Activated CD4-positive, alpha-beta T cell treated with anti-CD3 and anti-CD28 coated beads for 36 hours (primary cell): ENCODE data around the gene ARID1B. TPM values are rescaled to one million over a fixed set of nuclear protein-coding genes. Genes with fewer than 3 reads are reported as not detected.

Experiments
- ATAC-seq: fragments of 200-7000 bp; cut with Tn5 transposase; one replicate; pipeline ENCODE4 v1.10.0; 2021; ENCODE audit warnings: mild to moderate bottlenecking, moderate library complexity
- CTCF ChIA-PET: fragments of 350-600 bp; sonication (Branson Sonifier 250); formaldehyde crosslinking; loops from one replicate; lab custom pipeline; 2021; ENCODE audit warnings: antibody characterized with exemption; lab: Charles Lee
- POLR2A ChIA-PET: fragments of 350-600 bp; sonication (Branson Sonifier 250); formaldehyde crosslinking; loops from one replicate; lab custom pipeline; 2021; ENCODE audit warnings: antibody characterized with exemption, inconsistent platforms; lab: Charles Lee
- DNase-seq: peaks from one replicate; pipeline ENCODE4 v3.0.0-alpha.2; 2020
- H3K27ac Mint-ChIP-seq: one replicate; pipeline ENCODE4 v1.8.0; 2021; ENCODE audit warnings: mixed read lengths
- H3K27me3 Mint-ChIP-seq: one replicate; pipeline ENCODE4 v1.8.0; 2021; ENCODE audit warnings: mixed read lengths
- H3K36me3 Mint-ChIP-seq: one replicate; pipeline ENCODE4 v1.8.0; 2021; ENCODE audit warnings: low read depth, mixed read lengths
- H3K4me1 Mint-ChIP-seq: one replicate; pipeline ENCODE4 v1.8.0; 2021; ENCODE audit warnings: mixed read lengths
- H3K4me3 Mint-ChIP-seq: one replicate; pipeline ENCODE4 v1.8.0; 2021; ENCODE audit warnings: mild to moderate bottlenecking, moderate library complexity, mixed read lengths
- H3K9me3 Mint-ChIP-seq: one replicate; pipeline ENCODE4 v1.8.0; 2021; ENCODE audit warnings: low read depth, mixed read lengths
- intact Hi-C, 2 experiments: fragments of 100-400 bp; cut with DNase I in 1 of 2; cut with micrococcal nuclease in 1 of 2; formaldehyde crosslinking; loops; one replicate each; pipeline versions ENCODE4 v1.14.2 to v1.15.1; 2022 to 2024; cut with DNase I, micrococcal nuclease
- total RNA-seq, 2 experiments: library from RNA; stranded (reverse); gene quantifications; one replicate each; pipeline ENCODE4 v1.2.3, GENCODE V29; 2021

Gene ARID1B
- total RNA-seq, 2 experiments from 2014 or later: 42.2 to 53.6 TPM

DNA sequence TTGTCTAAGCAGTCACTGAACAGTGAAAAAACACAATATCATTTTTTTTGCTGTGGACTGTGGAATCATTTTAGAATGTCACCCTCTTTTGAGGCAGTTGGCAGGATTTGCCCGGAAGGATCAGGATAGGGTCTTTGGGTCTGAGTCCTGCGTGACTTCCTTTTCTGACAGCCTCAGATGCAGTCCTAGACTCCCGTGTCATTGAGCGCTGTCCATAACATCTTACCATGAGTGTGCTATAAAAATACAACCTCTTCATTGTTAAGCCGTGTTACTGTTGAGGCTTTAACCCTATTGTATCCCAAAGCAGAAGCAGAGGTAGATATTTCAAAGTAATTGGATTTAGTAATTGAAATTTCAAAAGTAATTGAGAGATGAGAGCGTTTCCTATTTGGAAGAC, 30.6 kb downstream of the ARID1B start:
- Mint-ChIP-seq H3K4me3 (no peak overlapping the region), H3K27me3 (no peaks in the 10 kb centered on the region), H3K36me3 (peaks cover 20% of the 10 kb centered on the region), H3K27ac (peak overlapping the region; percentile 38), H3K4me1 (peaks cover 88% of the 10 kb centered on the region), H3K9me3 (peaks cover 6% of the 10 kb centered on the region)
- ATAC-seq (no peak), DNase-seq (no peak)
- CTCF ChIA-PET: interaction anchor here (0.6 to 1.2 kb wide), 2 partner anchors 11 to 48 kb away, joined by 3 to 4 read pairs; no protein-coding TSS in a partner anchor
- POLR2A ChIA-PET: interaction anchor here (0.6 kb wide), 1 partner anchor 69 kb away, joined by 3 read pairs; no protein-coding TSS in a partner anchor
- intact Hi-C loops: no loop called here

GRCh38 chr6:156808287-156808686, 31.1 kb downstream of the ARID1B start:
- Mint-ChIP-seq H3K4me3 (no peak overlapping the region), H3K27ac (peak overlapping the region; percentile 45), H3K36me3 (peaks cover 20% of the 10 kb centered on the region), H3K4me1 (peaks cover 85% of the 10 kb centered on the region), H3K27me3 (no peaks in the 10 kb centered on the region), H3K9me3 (peaks cover 6% of the 10 kb centered on the region)
- DNase-seq (no peak), ATAC-seq (peak; percentile 57)
- CTCF ChIA-PET: no interaction called here
- POLR2A ChIA-PET: no interaction called here
- intact Hi-C loops: no loop called here

GRCh38 chr6:156809034-156809433, 31.9 kb downstream of the ARID1B start:
- no peak overlapping the region for H3K4me3 Mint-ChIP-seq
- peaks cover 6% of the 10 kb centered on the region for H3K9me3 Mint-ChIP-seq
- no peak for DNase-seq
- intact Hi-C loops: no loop called here
- POLR2A ChIA-PET: no interaction called here
- peak; percentile 27 for ATAC-seq
- peak overlapping the region; percentile 15 for H3K27ac Mint-ChIP-seq
- H3K27me3 Mint-ChIP-seq: no peaks in the 10 kb centered on the region
- CTCF ChIA-PET: interaction anchor here (0.8 kb wide), 1 partner anchor 20 kb away, joined by 3 read pairs; no protein-coding TSS in a partner anchor
- H3K36me3 Mint-ChIP-seq: peaks cover 14% of the 10 kb centered on the region
- peaks cover 84% of the 10 kb centered on the region for H3K4me1 Mint-ChIP-seq

DNA sequence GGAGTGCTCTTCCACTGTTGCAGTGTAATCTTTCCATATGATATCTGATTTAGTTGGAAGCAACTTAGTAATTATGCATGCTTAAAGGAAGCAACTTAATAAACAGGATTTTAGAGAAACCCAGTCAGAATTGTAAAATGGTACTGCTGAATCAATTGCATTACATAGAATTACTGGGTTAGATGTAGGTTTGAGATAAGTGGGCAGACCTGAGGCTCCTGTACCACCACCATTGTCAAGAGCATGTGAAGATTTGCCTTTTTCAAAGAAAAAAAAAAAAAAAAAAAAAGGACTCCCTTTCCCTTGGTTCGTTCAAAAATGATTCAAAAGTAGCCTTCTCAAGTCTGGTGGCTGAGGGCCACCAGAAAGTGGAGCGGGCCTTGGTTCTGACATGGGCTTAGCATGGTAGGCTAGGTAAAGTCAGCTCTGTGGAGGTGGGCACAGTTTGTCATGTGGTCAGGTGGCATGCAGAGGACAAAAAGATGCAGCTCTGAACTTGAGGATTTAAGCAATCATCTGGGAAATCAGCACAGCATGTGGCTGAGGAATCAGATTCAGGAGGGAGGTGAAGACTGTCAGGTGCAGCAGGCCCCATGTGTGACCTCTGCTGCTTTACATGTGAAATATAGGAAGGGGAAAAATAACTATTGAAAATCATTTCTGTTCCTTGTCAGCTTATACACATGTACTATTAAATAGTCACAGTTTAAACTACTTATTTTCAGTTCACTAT, 32.4 kb downstream of the ARID1B start:
- ChIA-PET CTCF (interaction anchor here (0.8 to 1.6 kb wide), 3 partner anchors 9 to 236 kb away, joined by 3 to 6 read pairs (median 5); no protein-coding TSS in a partner anchor), POLR2A (no interaction called here)
- Mint-ChIP-seq H3K4me3 (no peak overlapping the region), H3K27ac (peak overlapping the region; percentile 73), H3K9me3 (peaks cover 3% of the 10 kb centered on the region), H3K36me3 (peaks cover 8% of the 10 kb centered on the region), H3K4me1 (peaks cover 84% of the 10 kb centered on the region), H3K27me3 (no peaks in the 10 kb centered on the region)
- DNase-seq (no peak), ATAC-seq (no peak)
- intact Hi-C loops: no loop called here

GRCh38 chr6:156814036-156814581, 36.9 kb downstream of the ARID1B start:
- POLR2A ChIA-PET: interaction anchor here (0.6 kb wide), 1 partner anchor 30 kb away, joined by 3 read pairs; no protein-coding TSS in a partner anchor
- H3K36me3 Mint-ChIP-seq: peaks cover 7% of the 10 kb centered on the region
- CTCF ChIA-PET: no interaction called here
- H3K9me3 Mint-ChIP-seq: peaks cover 3% of the 10 kb centered on the region
- H3K27ac Mint-ChIP-seq: no peak overlapping the region
- intact Hi-C loops: no loop called here
- ATAC-seq: no peak
- no peak for DNase-seq
- no peaks in the 10 kb centered on the region for H3K27me3 Mint-ChIP-seq
- no peak overlapping the region for H3K4me3 Mint-ChIP-seq
- H3K4me1 Mint-ChIP-seq: peaks cover 76% of the 10 kb centered on the region

- ChIA-PET POLR2A (no interaction called here), CTCF (no interaction called here)
- Mint-ChIP-seq H3K27me3 (no peaks in the 10 kb centered on the region), H3K9me3 (no peaks in the 10 kb centered on the region), H3K4me1 (peaks cover 70% of the 10 kb centered on the region), H3K36me3 (no peaks in the 10 kb centered on the region), H3K4me3 (no peak overlapping the region), H3K27ac (no peak overlapping the region)
- DNase-seq: no peak
- intact Hi-C loops: no loop called here
- ATAC-seq: no peak
These were observed 39.3 kb downstream of the ARID1B start for GRCh38 chr6:156816505-156816904.

DNA sequence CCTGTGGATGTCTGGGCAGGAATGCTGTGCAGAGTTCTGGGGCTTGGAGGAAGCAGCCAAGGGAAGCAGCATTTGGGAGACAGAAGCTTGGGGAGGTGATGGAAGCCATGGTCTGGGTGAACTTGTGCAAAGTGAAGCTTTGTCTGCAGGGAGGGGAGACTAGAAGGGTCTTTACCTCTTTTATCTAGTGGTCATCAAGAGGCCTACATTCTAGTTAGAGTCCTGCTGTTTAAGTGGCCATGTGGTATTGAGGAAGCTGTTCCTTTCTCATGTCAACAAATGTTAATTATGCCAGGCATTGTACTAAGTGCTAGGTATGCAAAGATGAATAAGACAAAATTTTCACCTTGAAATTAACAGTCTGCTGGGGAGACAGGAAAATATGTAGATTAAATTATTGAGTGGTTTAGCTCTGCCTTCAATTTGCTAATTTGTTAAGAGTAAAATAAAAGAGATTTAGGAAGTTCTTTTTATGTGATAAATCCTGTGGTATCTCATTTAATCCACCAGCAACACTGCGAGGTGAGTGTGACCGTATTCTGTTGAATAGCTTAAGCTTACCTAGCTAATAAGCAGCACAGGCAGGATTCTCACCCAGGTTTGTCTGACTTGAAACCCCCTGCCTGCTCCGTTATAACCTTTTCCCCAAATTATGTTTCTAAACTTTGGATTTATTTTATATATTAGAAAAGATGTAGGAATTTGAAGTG, 43.1 kb downstream of the ARID1B start:
- no peaks in the 10 kb centered on the region for H3K36me3 Mint-ChIP-seq
- no peak overlapping the region for H3K27ac Mint-ChIP-seq
- ATAC-seq (no peak), DNase-seq (no peak)
- ChIA-PET CTCF (interaction anchor here (0.7 to 1.0 kb wide), 3 partner anchors 14 to 61 kb away, joined by 3 read pairs; no protein-coding TSS in a partner anchor), POLR2A (interaction anchor here (0.9 kb wide), 1 partner anchor 8 kb away, joined by 3 read pairs; no protein-coding TSS in a partner anchor)
- intact Hi-C loops: no loop called here
- H3K4me1 Mint-ChIP-seq: peaks cover 70% of the 10 kb centered on the region
- H3K4me3 Mint-ChIP-seq: no peak overlapping the region
- no peaks in the 10 kb centered on the region for H3K27me3 Mint-ChIP-seq
- H3K9me3 Mint-ChIP-seq: no peaks in the 10 kb centered on the region

- Mint-ChIP-seq H3K9me3 (no peaks in the 10 kb centered on the region), H3K27ac (no peak overlapping the region), H3K4me1 (peaks cover 69% of the 10 kb centered on the region), H3K36me3 (no peaks in the 10 kb centered on the region), H3K4me3 (no peak overlapping the region), H3K27me3 (no peaks in the 10 kb centered on the region)
- intact Hi-C loops: no loop called here
- no peak for DNase-seq
- no peak for ATAC-seq
- ChIA-PET CTCF (no interaction called here), POLR2A (no interaction called here)
These were observed 44.5 kb downstream of the ARID1B start for GRCh38 chr6:156821707-156822106.

- H3K4me3 Mint-ChIP-seq: no peak overlapping the region
- no peak for ATAC-seq
These were observed 45.6 kb downstream of the ARID1B start for GRCh38 chr6:156822747-156823206.

DNA sequence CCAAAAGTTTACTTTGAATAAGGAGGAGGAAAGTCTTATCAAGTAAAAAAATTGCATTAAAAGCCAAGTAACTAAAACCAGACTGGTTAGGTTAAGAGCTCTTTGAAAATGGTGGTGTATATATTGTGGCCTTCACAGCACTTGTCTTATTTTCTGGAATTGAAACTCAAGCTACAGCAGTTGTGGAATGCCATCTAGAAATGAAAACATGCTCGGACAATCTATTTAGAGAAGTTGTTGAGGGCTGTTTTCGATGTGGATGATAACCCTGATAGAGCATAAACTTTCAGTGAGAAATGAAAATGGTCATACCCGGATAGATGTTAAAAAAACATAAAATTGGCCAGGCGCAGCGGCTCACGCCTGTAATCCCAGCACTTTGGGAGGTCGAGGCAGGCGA, 47.0 kb downstream of the ARID1B start:
- Mint-ChIP-seq H3K4me1 (peaks cover 80% of the 10 kb centered on the region), H3K27me3 (no peaks in the 10 kb centered on the region)
- POLR2A ChIA-PET: no interaction called here

More at GRCh38 chr6:156822747-156823206, 45.6 kb downstream of the ARID1B start:
- no peak for DNase-seq
- ChIA-PET CTCF (interaction anchor here (0.6 kb wide), 1 partner anchor 77 kb away, joined by 3 read pairs; no protein-coding TSS in a partner anchor), POLR2A (no interaction called here)
- no peaks in the 10 kb centered on the region for H3K27me3 Mint-ChIP-seq
- no peak overlapping the region for H3K27ac Mint-ChIP-seq
- peaks cover 74% of the 10 kb centered on the region for H3K4me1 Mint-ChIP-seq
- no peaks in the 10 kb centered on the region for H3K36me3 Mint-ChIP-seq
- no peaks in the 10 kb centered on the region for H3K9me3 Mint-ChIP-seq
- intact Hi-C loops: no loop called here

DNA sequence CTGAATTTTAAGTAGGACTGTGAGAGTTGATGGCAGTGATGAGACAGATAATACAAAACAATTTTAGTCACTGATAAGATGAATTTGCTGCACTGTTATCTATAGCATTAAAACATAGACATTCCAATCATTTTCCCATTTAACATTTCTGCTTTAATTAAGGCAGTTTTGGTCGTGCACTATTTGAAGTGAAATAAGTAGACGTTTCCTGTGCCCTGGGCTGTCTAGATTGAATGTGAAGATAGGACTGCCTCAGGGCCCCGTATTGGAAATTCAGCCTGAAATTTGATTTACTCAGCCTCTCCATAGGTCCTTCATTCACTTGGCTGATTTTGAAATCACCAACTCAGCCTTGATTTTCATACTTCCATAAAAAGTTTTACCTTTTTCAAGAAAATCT, 48.3 kb downstream of the ARID1B start:
- intact Hi-C loops: no loop called here
- CTCF ChIA-PET: no interaction called here
- DNase-seq: no peak
- Mint-ChIP-seq H3K27ac (no peak overlapping the region), H3K4me1 (peaks cover 76% of the 10 kb centered on the region), H3K36me3 (peaks cover 12% of the 10 kb centered on the region), H3K9me3 (no peaks in the 10 kb centered on the region), H3K27me3 (no peaks in the 10 kb centered on the region), H3K4me3 (no peak overlapping the region)
- POLR2A ChIA-PET: no interaction called here
- no peak for ATAC-seq

More for the DNA sequence above, 47.0 kb downstream of the ARID1B start:
- no peaks in the 10 kb centered on the region for H3K9me3 Mint-ChIP-seq
- DNase-seq (no peak), ATAC-seq (no peak)
- H3K4me3 Mint-ChIP-seq: no peak overlapping the region
- peaks cover 1% of the 10 kb centered on the region for H3K36me3 Mint-ChIP-seq
- H3K27ac Mint-ChIP-seq: no peak overlapping the region
- CTCF ChIA-PET: interaction anchor here (0.6 to 0.9 kb wide), 4 partner anchors 9 to 329 kb away, joined by 3 to 4 read pairs (median 3); no protein-coding TSS in a partner anchor
- intact Hi-C loops: no loop called here
